ENCODE results near the gene CASKIN1.

The CASKIN1 gene

DNA sequence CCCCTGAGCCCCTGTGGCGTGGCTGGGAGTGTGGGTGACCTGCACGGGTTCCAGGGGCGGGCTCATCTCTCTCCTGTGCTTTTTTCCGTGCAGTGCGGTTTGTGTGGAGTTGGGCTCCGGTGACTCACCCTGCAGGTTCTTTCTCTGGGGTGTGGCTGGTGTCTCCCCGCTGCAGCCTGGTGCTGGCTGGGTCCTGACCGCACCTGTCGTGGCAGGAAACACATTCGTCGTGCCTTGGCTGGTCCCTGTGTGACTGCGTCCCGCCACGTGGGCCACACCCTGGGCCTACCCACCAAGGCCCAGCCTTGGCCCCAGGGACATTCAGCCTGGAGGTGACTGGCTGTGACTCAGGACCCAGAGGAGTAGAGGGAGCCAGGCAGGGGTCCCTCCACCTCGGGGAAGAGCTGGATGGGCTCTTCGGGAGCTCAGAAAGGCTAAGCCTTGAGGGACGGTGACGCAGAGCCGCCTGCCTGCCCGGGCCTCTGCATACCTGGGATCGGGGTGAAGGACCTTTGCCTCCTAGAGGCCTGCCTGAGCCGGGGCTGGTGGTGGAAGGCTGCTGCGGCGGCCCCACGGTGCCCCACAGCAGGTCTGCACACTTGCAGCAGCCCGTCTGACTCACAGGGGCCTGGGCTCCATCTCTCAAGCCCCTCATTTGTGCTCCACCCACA is 33.1 kb downstream of the CASKIN1 start:
- H3K79me2 ChIP-seq (ENCODE audit: control insufficient read depth, insufficient read depth, low read length, poor library complexity) = peaks cover 18% of the 10 kb centered on the region
- no peak overlapping the region for H3K4me3 ChIP-seq (ENCODE audit: low read depth, low read length)
- H3K9ac ChIP-seq (ENCODE audit: low read length) = no peak overlapping the region
- H3K4me1 ChIP-seq (ENCODE audit: control insufficient read depth in 1 of 2, insufficient read depth in 2 of 2, low read length in 2 of 2) = peaks cover 2 to 4% of the 10 kb centered on the region in 2 experiments
- H3K14ac ChIP-seq (ENCODE audit: low read length) = no peak overlapping the region
- H4K91ac ChIP-seq (ENCODE audit: low read depth, low read length) = no peak overlapping the region
- H2AK5ac ChIP-seq (ENCODE audit: low read length) = no peak overlapping the region
- no peaks in the 10 kb centered on the region for H3K79me1 ChIP-seq (ENCODE audit: low read length)
- H3K18ac ChIP-seq (ENCODE audit: low read length) = peak overlapping the region; percentile 30
- DNase-seq = no peak
- H4K12ac ChIP-seq (ENCODE audit: low read depth, low read length) = no peak overlapping the region
- H2BK120ac ChIP-seq (ENCODE audit: insufficient read depth, low read length, poor library complexity) = no peak overlapping the region
- no peak overlapping the region for H3K4ac ChIP-seq (ENCODE audit: low read depth, low read length)
- no CpG with 5 or more reads among the region's 26 CpGs for WGBS (ENCODE audit: extremely low coverage, insufficient coverage, insufficient read length)
- H2BK5ac ChIP-seq (ENCODE audit: low read depth, low read length, poor library complexity) = no peak overlapping the region
- no peak overlapping the region for H4K8ac ChIP-seq (ENCODE audit: low read depth, low read length)
- no peak overlapping the region for H3K27ac ChIP-seq (ENCODE audit: low read depth, low read length)
- no peak overlapping the region for H3K23ac ChIP-seq (ENCODE audit: low read length)
- no peak overlapping the region for H3K4me2 ChIP-seq (ENCODE audit: low read length)
- no peak overlapping the region for H2AFZ ChIP-seq (ENCODE audit: insufficient read depth, low read length, poor library complexity)
- peaks cover 29 to 43% of the 10 kb centered on the region in 2 experiments for H3K36me3 ChIP-seq (ENCODE audit: control insufficient read depth in 1 of 2, insufficient read depth in 2 of 2, low read length in 2 of 2)
- H3K27me3 ChIP-seq (ENCODE audit: insufficient read depth, low read length) = no peaks in the 10 kb centered on the region
- H3K9me3 ChIP-seq (ENCODE audit: insufficient read depth, low read depth, low read length) = peaks cover 7% of the 10 kb centered on the region
- no peak overlapping the region for H2BK12ac ChIP-seq (ENCODE audit: low read length)

DNA sequence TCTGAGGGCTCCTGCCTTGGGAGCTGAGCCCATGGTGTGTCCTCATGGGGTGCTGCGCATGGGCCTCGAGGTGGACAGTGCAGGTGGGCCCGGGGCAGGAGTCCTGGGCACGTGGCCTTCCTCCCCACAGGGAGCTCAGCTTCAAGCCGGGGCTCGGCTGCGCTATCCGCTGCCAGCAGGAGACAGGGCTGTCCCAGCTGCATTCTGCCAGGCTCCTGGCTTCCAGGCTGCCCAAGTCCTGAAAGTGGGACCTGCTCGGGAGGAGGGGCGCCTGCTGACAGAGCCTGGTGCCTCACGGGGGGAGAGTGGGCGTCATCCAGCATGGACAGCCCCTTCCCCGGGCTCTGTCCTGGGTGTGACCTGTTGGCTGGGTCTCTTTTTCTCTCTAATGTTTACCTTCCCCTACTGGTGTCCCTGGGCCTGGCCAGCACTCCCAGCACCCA is 33.7 kb downstream of the CASKIN1 start:
- DNase-seq = no peak
- Histone ChIP-seq H2BK120ac (ENCODE audit: insufficient read depth, low read length, poor library complexity) (no peak overlapping the region), H2BK5ac (ENCODE audit: low read depth, low read length, poor library complexity) (no peak overlapping the region), H3K27ac (ENCODE audit: low read depth, low read length) (no peak overlapping the region), H3K4me2 (ENCODE audit: low read length) (no peak overlapping the region), H3K14ac (ENCODE audit: low read length) (no peak overlapping the region), H3K79me2 (ENCODE audit: control insufficient read depth, insufficient read depth, low read length, poor library complexity) (peaks cover 24% of the 10 kb centered on the region), H3K4me1 (ENCODE audit: control insufficient read depth in 1 of 2, insufficient read depth in 2 of 2, low read length in 2 of 2) (peaks cover 2 to 4% of the 10 kb centered on the region in 2 experiments), H3K9me3 (ENCODE audit: insufficient read depth, low read depth, low read length) (peaks cover 7% of the 10 kb centered on the region), H4K12ac (ENCODE audit: low read depth, low read length) (no peak overlapping the region), H4K91ac (ENCODE audit: low read depth, low read length) (no peak overlapping the region), H2AK5ac (ENCODE audit: low read length) (no peak overlapping the region), H3K23ac (ENCODE audit: low read length) (no peak overlapping the region), H2BK12ac (ENCODE audit: low read length) (no peak overlapping the region), H3K18ac (ENCODE audit: low read length) (peak overlapping the region; percentile 12), H3K9ac (ENCODE audit: low read length) (no peak overlapping the region), H2AFZ (ENCODE audit: insufficient read depth, low read length, poor library complexity) (no peak overlapping the region), H3K4ac (ENCODE audit: low read depth, low read length) (no peak overlapping the region), H3K4me3 (ENCODE audit: low read depth, low read length) (peak overlapping the region; percentile 0), H3K27me3 (ENCODE audit: insufficient read depth, low read length) (no peaks in the 10 kb centered on the region), H3K36me3 (ENCODE audit: control insufficient read depth in 1 of 2, insufficient read depth in 2 of 2, low read length in 2 of 2) (peaks cover 27 to 36% of the 10 kb centered on the region in 2 experiments), H4K8ac (ENCODE audit: low read depth, low read length) (no peak overlapping the region), H3K79me1 (ENCODE audit: low read length) (no peaks in the 10 kb centered on the region)
- no CpG with 5 or more reads among the region's 13 CpGs for WGBS (ENCODE audit: extremely low coverage, insufficient coverage, insufficient read length)

DNA sequence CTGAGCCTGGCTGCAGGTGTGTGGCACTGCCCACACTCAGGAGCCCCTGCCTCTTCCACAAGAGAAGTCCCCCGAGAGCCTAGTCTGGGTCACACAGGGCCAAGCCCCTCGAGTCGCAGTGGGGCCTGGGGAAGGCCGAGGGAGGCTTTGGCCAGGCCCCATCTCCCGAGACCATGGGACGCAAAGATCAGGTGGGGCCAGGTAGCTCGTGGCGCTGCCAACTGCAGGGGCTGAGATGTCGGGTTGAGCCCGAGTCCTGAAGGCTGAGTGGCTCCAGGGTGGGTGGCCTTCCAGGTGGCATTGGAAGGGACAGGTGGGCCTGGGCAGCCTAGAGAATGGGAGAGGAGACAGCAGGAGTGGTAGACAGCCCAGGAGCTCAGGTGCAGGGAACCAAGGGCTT is 34.5 kb downstream of the CASKIN1 start:
- Histone ChIP-seq H3K27me3 (ENCODE audit: insufficient read depth, low read length) (no peaks in the 10 kb centered on the region), H3K79me2 (ENCODE audit: control insufficient read depth, insufficient read depth, low read length, poor library complexity) (peaks cover 31% of the 10 kb centered on the region), H3K36me3 (ENCODE audit: control insufficient read depth in 1 of 2, insufficient read depth in 2 of 2, low read length in 2 of 2) (peaks cover 21 to 28% of the 10 kb centered on the region in 2 experiments), H2BK5ac (ENCODE audit: low read depth, low read length, poor library complexity) (no peak overlapping the region), H3K4me3 (ENCODE audit: low read depth, low read length) (no peak overlapping the region), H3K79me1 (ENCODE audit: low read length) (no peaks in the 10 kb centered on the region), H3K4ac (ENCODE audit: low read depth, low read length) (no peak overlapping the region), H2BK120ac (ENCODE audit: insufficient read depth, low read length, poor library complexity) (no peak overlapping the region), H3K4me2 (ENCODE audit: low read length) (no peak overlapping the region), H2AK5ac (ENCODE audit: low read length) (no peak overlapping the region), H3K18ac (ENCODE audit: low read length) (no peak overlapping the region), H4K12ac (ENCODE audit: low read depth, low read length) (no peak overlapping the region), H4K8ac (ENCODE audit: low read depth, low read length) (no peak overlapping the region), H2AFZ (ENCODE audit: insufficient read depth, low read length, poor library complexity) (no peak overlapping the region), H3K14ac (ENCODE audit: low read length) (no peak overlapping the region), H3K9me3 (ENCODE audit: insufficient read depth, low read depth, low read length) (peaks cover 7% of the 10 kb centered on the region), H3K27ac (ENCODE audit: low read depth, low read length) (no peak overlapping the region), H3K23ac (ENCODE audit: low read length) (no peak overlapping the region), H4K91ac (ENCODE audit: low read depth, low read length) (no peak overlapping the region), H2BK12ac (ENCODE audit: low read length) (no peak overlapping the region), H3K9ac (ENCODE audit: low read length) (no peak overlapping the region), H3K4me1 (ENCODE audit: control insufficient read depth in 1 of 2, insufficient read depth in 2 of 2, low read length in 2 of 2) (peaks cover 6 to 7% of the 10 kb centered on the region in 2 experiments)
- no peak for DNase-seq
- WGBS (ENCODE audit: extremely low coverage, insufficient coverage, insufficient read length) = no CpG with 5 or more reads among the region's 10 CpGs

GRCh38 chr16:2160915-2161551 is 35.4 kb downstream of the CASKIN1 start:
- Histone ChIP-seq H3K4me3 (ENCODE audit: low read depth, low read length) (no peak overlapping the region), H3K79me2 (ENCODE audit: control insufficient read depth, insufficient read depth, low read length, poor library complexity) (peaks cover 39% of the 10 kb centered on the region), H3K79me1 (ENCODE audit: low read length) (peaks cover 2% of the 10 kb centered on the region), H3K14ac (ENCODE audit: low read length) (no peak overlapping the region), H2BK120ac (ENCODE audit: insufficient read depth, low read length, poor library complexity) (no peak overlapping the region), H2BK12ac (ENCODE audit: low read length) (no peak overlapping the region), H4K12ac (ENCODE audit: low read depth, low read length) (no peak overlapping the region), H3K36me3 (ENCODE audit: control insufficient read depth in 1 of 2, insufficient read depth in 2 of 2, low read length in 2 of 2) (peaks cover 14 to 21% of the 10 kb centered on the region in 2 experiments), H3K9ac (ENCODE audit: low read length) (no peak overlapping the region), H2BK5ac (ENCODE audit: low read depth, low read length, poor library complexity) (no peak overlapping the region), H3K23ac (ENCODE audit: low read length) (no peak overlapping the region), H4K91ac (ENCODE audit: low read depth, low read length) (no peak overlapping the region), H4K8ac (ENCODE audit: low read depth, low read length) (no peak overlapping the region), H3K4ac (ENCODE audit: low read depth, low read length) (peak overlapping the region; percentile 31), H3K4me2 (ENCODE audit: low read length) (no peak overlapping the region), H3K27ac (ENCODE audit: low read depth, low read length) (no peak overlapping the region), H3K18ac (ENCODE audit: low read length) (no peak overlapping the region), H2AFZ (ENCODE audit: insufficient read depth, low read length, poor library complexity) (no peak overlapping the region), H2AK5ac (ENCODE audit: low read length) (no peak overlapping the region), H3K27me3 (ENCODE audit: insufficient read depth, low read length) (no peaks in the 10 kb centered on the region), H3K9me3 (ENCODE audit: insufficient read depth, low read depth, low read length) (peaks cover 7% of the 10 kb centered on the region), H3K4me1 (ENCODE audit: control insufficient read depth in 1 of 2, insufficient read depth in 2 of 2, low read length in 2 of 2) (peaks cover 9 to 12% of the 10 kb centered on the region in 2 experiments)
- no peak for DNase-seq
- WGBS (ENCODE audit: extremely low coverage, insufficient coverage, insufficient read length) = no CpG with 5 or more reads among the region's 20 CpGs
